ENCODE results near the gene TIPRL. TPM values are rescaled to one million over a fixed set of nuclear protein-coding genes. Genes with fewer than 3 reads are reported as not detected.
"Not testable (repeated sequence)": the region's sequence is repeated elsewhere in the genome, so short reads cannot be mapped to it uniquely, and the experiment has no call there.

Gene TIPRL
- total RNA-seq, 1 donor from 2014 or later = 24.3 TPM

DNA sequence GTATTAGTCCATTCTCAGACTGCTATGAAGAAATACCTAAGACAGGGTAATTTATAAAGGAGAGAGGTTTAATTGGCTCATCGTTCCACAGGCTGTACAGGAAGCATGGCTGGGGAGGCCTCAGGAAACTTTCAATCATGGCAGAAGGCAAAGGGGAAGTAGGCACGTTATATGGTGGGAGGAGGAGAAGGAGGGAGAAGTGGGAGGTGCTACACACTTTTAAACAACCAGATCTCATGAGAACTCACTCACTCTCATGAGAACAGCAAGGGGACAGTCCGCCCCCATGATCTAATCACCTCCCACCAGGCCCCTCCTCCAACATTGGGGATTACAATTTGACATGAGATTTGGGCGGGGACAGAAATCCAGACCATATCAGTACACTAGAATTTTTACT, 24.1 kb upstream of the TIPRL start:
- DNase-seq (ENCODE audit: low spot score); intact Hi-C loops (cut with DNase I); ATAC-seq: not testable (repeated sequence)

DNA sequence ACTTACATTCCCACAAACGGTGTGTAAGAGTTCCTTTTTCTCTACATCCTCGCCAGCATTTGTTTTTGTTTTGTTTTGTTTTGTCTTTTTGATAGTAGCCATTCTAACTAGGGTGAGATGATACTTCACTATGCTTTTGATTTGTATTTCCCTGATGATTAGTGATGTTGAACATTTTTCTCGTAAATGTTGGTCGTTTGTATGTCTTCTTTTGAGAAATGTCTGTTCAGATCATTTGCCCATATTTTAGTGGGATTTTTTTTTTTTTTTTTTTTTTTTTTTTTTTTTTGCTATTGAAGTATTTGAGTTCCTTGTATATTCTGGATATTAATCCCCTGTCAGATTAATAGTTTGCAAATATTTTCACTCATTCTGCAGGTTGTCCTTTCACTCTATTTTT, 22.9 kb upstream of the TIPRL start:
- ATAC-seq (no peak), DNase-seq (ENCODE audit: low spot score) (no peak)
- intact Hi-C loops (cut with DNase I) = no loop called here

DNA sequence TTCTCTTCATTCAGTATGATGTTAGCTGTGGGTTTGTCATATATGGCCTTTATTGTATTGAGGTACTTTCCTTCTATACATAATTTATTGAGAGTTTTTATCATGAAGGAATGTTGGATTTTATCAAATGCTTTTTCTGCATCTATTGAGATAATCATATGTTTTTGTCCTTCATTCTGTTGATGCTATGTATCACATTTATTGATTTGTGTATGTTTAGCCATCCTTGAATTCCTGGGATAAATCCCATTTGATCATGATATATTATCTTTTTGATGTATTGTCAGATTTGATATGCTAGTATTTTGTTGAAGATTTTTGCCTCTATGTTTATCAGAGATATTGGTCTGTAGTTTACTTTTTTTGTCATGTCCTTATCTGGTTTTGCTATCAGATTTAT, 21.1 kb upstream of the TIPRL start:
- ATAC-seq (no peak), DNase-seq (ENCODE audit: low spot score) (no peak)
- intact Hi-C loops (cut with DNase I) = no loop called here

DNA sequence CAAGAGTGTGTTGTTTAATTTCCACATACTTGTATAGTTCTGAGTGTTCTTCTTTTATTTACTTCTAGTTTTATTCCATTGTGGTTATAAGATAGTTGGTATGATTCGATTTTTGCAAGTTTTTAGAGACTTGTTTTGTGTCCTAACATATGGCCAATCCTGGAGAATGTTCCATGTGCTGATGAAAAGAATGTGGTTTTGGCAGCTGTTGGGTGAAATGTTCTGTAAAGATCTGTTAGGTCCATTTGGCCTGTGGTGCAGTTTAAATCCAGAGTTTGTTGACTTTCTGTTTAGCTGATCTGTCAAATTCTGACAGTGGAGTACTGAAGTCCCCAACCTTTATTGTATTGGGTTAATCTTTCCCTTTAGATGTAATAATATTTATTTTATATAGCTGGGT, 19.5 kb upstream of the TIPRL start:
- intact Hi-C loops (cut with DNase I) = no loop called here
- ATAC-seq (no peak), DNase-seq (ENCODE audit: low spot score) (no peak)

DNA sequence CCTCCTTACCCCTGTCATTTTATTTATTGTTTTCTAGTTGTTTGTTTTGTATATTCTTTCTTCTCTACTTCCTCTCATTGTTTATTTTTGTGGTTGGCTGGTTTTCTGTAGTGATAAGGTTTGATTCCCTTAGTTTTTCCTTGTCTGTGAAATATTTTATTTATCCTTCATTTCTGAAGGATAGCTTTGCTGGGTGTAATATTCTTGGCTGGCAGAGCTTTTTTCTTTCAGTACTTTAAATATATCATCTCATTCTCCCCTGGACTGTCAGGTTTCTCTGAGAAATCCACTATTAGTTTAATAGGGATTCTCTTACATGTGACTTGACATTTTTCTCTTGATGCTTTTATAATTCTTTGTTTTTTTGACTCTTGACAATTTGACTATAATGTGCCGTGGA, 18.8 kb upstream of the TIPRL start:
- no peak for ATAC-seq
- intact Hi-C loops (cut with DNase I) = no loop called here
- DNase-seq (ENCODE audit: low spot score) = no peak

DNA sequence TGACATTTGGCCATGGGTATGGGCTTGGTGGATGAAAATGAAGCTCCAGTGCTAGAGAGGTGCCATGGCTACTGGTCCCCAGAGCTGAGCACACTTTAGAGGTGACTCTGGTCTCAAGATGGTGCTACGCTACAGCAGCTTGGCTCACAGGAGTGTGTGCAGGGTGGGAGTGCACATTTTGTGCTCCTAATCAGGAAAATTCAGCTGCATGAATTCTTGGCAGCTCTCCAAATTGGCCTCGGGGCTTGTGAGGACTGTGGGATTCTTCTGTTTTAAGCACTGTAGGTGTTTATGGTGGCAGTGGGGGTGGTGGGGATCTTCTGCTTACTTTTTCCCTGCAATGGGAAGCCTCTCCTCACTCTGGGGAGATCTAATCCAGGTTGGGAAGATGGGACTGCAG, 17.3 kb upstream of the TIPRL start:
- no peak for ATAC-seq
- no peak for DNase-seq (ENCODE audit: low spot score)
- intact Hi-C loops (cut with DNase I) = no loop called here

DNA sequence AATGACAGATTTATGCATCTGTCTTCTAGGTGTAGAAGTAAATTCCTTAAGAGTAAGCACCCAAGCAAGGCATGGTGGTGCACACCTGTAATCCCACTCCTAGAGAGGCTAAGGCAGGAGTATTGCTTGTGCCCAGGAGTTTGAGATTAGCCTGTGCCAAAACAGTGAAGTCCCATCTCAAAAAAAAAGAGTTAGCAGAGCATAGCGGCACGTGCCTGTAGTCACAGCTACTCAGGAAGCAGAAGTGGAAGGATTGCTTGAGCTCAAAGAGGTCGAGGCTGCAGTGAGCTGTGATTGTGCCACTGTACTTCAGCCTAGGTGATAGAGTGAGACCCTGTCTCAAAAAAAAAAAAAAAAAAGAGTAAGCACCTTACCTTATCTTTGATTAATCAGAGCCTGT, 15.1 kb upstream of the TIPRL start:
- intact Hi-C loops (cut with DNase I) = no loop called here
- ATAC-seq = no peak
- no peak for DNase-seq (ENCODE audit: low spot score)

DNA sequence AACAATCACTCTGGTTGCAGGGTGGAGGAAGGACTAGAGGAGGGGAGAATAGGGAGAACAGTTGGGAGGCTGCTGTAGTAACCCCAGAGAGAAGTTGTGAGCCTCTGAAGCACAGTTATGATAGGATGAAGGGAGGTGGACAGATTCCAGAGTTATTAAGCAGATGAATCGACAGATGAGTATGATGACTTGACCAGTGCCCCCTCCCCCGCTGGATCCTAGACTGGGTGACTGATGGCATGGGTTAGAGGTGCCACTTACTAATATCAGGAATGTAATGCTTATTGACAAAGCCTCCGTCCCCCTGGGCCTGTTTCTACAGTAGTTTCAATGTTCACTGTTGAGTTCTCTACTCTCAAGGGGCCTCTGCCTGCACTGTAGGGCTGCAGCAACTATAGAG, 14.0 kb upstream of the TIPRL start:
- intact Hi-C loops (cut with DNase I) = no loop called here
- no peak for ATAC-seq
- DNase-seq (ENCODE audit: low spot score) = no peak

DNA sequence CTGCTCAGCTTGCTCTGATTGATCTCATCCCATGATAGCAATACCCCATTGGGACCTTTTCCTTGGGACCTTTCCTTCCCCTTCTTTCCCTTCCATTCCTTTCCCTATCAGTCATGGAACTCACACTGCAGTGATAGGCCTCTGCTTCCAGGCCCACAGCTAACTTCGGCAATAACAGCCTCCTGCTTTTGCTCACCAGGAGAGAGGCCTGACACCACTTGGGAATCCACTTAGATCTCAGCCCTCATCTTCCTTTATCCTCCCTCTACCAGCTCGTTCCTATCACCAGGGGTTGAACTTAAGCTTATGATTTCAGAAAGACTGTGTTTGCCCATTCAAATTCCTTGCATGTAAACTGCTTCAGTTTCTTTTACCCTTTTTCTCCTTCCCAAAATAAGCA, 11.0 kb upstream of the TIPRL start:
- ATAC-seq = no peak
- DNase-seq (ENCODE audit: low spot score) = no peak
- intact Hi-C loops (cut with DNase I) = no loop called here

DNA sequence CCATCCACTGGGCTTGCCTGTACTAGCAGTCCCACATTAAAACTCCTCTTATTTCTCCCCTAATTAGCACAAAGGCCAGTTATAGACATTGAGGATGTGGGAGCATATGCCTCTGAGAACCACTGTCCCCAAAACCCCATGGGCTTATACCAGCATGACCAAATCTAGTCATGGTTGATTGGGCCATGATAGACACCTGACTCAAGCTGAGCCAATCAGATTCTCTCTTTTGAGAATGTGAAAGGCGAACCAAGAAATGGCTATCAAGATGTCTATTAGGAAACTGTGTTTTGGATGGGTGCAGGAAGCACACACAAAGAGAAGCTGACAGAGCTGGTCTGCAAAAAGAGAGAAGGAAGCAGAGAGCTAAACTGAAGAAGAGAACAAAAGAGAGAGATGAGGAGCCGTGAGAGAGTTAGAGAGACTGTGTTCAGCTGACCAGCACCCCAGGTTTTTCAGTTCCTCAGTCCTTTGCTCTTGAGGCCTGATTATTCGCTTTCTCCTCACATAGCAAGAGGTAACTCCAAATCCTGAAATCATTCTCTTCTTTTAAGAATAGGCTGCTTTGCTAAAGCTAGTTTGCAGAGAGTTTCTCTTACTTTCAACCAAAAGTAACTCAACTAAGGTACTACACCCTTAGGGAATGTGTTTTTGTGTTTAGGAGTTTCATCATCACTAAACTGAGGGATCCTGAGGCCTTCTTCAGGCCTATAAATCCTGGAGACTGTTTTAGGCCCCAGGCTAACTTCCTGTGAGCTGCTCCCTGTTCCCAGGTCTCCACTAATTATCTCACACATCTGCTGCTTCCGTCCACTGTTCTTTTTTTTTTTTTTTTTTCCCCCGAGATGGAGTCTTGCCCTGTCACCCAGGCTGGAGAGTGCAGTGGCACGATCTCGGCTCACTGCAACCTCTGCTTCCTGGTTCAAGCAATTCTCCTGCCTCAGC, 7.9 kb upstream of the TIPRL start:
- intact Hi-C loops (cut with DNase I) = no loop called here
- ATAC-seq (no peak), DNase-seq (ENCODE audit: low spot score) (no peak)

DNA sequence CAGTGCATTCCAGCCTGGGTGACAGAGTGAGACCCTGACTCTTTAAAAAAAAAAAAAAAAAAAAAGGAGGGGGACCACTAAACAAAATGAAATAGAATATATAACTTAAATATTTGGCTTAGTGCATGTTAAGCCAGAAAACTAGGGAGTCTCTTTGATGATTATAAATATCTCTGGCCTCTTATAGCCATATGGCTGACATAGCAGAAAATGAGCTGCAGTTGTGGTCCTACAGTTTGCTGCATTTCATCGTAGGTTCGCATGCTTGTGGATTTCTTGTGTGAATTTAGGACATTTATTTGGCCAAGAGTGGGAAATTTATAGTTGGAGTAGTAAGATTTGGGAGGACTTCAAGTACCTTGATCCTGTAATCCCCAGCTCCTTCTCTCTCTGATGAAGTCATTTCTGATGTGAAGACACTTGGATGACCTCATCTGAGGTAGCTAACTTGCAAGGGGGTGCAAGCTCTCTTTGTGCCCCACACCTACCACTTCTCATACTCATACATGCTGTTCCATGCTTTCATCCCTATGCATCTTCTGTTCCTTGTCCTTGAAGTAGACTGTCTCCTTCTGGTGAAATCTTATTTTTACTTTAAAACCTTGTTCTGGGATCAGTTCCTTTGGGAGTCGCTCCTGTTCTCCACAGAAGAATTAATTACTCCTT, 6.4 kb upstream of the TIPRL start:
- ATAC-seq (no peak), DNase-seq (ENCODE audit: low spot score) (no peak)
- intact Hi-C loops (cut with DNase I) = no loop called here

DNA sequence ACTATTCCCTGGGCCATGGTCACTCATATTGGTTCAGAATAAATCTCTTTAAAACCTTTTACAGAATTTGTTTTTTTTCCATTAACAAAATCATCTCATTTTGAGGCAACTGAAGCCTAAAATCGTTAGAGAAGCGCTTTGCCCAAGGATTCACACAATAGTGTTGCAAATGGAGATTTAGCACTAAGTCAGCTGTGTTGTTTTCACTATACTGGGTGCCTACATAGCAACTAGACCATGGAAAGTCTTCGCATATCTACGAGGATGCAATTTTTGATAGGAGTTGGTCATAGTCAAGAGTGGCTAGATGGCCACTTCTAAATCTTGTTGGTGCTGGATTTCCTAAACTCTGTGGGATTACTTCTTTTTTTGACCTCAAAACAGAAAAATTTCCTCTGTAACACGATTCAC, 530 bp upstream of the TIPRL start:
- ATAC-seq = no peak
- DNase-seq (ENCODE audit: low spot score) = no peak
- intact Hi-C loops (cut with DNase I) = no loop called here

DNA sequence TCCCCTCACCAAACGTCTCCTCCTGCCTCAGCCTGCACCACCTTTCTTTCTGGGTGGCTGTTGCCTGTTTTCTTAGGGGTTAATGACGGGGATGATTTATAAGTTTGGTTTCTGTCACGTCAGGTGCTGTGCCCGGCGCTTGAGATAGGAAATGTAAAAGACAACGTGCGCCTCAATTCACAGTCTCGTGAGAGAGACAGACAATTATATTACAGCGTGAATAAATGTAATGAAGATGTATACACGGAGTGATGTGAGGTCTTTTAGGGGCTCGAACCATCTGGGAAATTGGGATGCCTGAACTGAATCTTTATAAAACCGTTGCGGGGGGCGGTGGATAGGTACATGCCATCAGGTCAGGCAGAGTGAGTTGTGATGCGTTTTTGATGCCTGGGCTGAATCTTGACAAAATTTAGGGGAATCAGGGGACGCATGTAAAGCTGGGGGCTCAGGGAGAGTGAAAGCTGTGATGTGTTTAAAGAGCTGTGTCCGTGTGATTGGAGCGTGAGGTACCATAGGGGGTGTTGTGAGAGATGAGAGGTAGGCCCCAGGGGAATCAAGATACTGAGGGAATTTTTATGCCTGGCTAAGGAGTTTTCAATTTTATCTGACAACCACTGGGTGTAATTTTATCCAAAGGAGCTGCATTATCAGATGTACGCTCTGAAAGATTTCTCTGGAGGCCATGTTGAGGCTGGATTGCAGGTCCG, 831 bp downstream of the TIPRL start:
- intact Hi-C loops (cut with DNase I) = no loop called here
- no peak for DNase-seq (ENCODE audit: low spot score)
- no peak for ATAC-seq

DNA sequence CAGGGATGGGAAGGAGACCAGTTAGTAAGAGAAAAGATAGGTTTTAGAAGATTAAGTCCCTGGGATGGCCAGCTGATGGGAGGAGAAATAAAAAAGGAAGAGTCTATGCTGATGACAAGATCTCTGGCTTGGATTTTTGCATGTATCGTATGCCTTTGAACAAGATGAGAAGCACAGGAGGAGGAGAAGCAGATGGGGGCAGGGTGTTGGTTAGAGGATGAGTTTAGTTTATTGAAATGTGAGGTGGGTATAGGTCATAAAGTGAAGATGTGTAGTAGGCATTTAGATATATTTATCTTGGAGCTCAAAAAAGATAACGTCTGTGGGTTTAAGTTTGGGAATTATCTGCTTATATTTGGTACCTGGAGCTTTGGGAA, 1.4 kb downstream of the TIPRL start:
- ATAC-seq (no peak), DNase-seq (ENCODE audit: low spot score) (no peak)
- intact Hi-C loops (cut with DNase I) = no loop called here

DNA sequence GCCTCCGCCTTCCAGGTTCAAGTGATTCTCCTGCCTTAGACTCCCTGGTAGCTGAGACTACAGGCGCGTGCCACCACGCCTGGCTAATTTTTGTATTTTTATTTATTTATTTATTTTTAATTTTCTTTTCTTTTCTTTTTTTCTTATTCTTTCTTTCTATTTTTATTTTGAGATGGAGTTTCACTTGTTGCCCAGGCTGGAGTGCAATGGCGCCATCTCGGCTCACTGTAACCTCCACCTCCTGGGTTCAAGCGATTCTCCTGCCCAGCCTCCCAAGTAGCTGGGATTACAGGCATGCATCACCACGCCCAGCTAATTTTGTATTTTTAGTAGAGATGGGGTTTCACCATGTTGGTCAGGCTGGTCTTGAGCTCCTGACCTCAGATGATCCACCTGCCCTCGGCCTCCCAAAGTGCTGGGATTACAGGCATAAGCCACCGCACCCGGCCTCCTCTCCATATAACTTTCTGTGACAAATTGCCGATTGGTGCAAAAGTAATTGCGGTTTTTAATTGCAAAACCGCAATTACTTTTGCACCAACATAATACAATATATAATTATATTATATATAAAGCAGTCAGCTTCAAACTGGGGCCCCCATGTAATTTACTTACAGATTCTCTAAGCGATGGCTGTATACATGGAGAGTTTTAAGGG, 2.4 kb downstream of the TIPRL start:
- intact Hi-C loops (cut with DNase I); ATAC-seq: not testable (repeated sequence)

DNA sequence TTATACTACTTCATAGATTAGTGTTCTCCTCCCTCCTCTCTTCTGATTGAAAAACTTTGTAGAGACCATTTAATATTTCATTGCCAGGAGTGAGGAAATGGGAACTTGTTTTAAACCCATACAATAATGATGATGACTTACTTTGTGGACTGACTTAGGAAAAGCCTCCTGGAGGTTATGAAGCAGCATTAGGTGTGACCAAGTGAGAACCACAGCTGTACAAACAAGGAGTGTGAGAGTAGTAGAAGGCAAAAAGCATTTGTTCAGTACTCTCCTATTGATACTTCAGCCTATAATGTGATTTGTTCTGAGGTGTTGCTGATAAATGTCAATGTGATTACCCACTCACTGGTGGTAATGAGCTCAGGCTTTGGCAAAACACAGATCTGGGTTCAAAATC, 8.4 kb downstream of the TIPRL start:
- intact Hi-C loops (cut with DNase I) = no loop called here
- ATAC-seq = no peak
- DNase-seq (ENCODE audit: low spot score) = no peak

More for the DNA sequence above, 2.4 kb downstream of the TIPRL start:
- DNase-seq (ENCODE audit: low spot score) = not testable (repeated sequence)

DNA sequence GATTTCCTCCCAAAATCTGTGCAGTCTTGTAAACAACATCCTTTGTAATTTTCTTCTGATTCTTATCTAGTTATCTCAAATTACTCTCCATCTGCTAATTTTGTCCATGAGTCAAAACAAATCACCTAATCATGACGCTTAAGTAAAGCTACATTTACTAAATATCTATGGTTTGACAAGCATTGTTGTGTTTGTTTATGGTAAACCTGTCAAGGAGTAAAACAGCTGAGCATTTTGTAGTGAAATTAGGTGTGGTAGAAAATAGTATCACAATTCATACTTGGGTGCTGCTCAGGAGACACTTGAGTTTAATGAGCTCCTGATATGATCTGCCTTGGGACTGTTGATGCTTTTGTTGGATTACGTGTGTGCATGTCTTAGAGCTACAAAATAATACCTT, 11.6 kb downstream of the TIPRL start:
- intact Hi-C loops (cut with DNase I) = no loop called here
- DNase-seq (ENCODE audit: low spot score) = no peak
- ATAC-seq = no peak

DNA sequence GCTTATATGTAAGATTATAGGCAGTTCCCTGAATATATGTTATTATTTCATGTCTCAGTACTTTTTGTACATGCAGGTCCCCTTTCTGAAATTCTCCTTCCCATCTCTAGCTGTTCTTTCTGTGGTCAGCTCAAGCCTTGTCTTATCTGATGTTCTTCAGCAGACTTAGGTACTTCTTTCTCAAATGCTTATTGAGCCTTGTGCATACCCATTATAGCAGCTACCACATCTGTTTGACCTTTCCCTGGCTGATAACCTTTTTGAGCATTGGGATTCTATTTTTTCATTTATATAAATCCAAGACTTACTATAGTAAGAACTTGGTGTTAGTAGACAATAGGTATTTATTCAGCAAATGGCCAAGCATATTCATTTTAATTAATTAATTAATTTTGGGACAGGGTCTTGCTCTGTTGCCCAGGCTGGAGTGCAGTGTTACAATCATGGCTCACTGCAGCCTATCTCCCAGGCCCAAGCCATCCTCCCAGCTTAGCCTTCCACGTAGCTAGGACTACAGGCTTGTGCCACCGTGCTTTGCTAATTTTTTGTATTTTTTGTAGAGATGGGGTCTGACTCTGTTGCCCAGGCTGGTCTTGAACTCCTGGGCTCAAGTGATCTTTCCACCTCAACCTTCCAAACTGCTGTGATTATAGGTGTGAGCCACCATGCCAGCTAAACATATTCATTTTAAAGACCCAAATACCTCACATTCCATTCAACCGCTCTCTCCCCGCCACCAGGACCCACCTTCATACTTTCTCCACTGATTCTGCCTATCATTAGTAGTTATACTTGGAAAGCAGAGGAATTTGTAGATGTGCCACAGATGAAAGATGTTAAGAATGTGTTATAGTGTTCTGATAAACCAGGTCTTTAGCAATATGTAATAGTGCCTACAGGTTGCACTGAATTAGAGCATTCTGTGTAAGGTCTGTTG, 16.7 kb downstream of the TIPRL start:
- no peak for ATAC-seq
- intact Hi-C loops (cut with DNase I) = no loop called here
- no peak for DNase-seq (ENCODE audit: low spot score)
